K562 (cell line): ENCODE data around the gene DLGAP1. TPM values are rescaled to one million over a fixed set of nuclear protein-coding genes. Genes with fewer than 3 reads are reported as not detected.

Experiments used
- BCLAF1 ChIP-seq, 2 experiments: fragments of 450-650 bp in 1 of 2; IDR thresholded peaks; 2 replicates each; pipeline ENCODE4 v1.6.1; 2011 to 2017; ENCODE audit warnings: low read depth in 2 of 2, antibody characterized with exemption in 1 of 2, borderline replicate concordance in 1 of 2, low read length in 1 of 2, mild to moderate bottlenecking in 1 of 2, mixed read lengths in 1 of 2; ENCODE audit not compliant: control insufficient read depth in 1 of 2
- CEBPG ChIP-seq, 3 experiments: fragments of 200-800 bp in 1 of 3; sonication (Bioruptor generic) in 1 of 3; sonication (generic) in 1 of 3; formaldehyde crosslinking in 1 of 3; IDR thresholded peaks in 2 of 3; conservative IDR thresholded peaks in 1 of 3; 2 replicates each; pipeline versions ENCODE4 v1.6.1 to v1.8.0; 2016 to 2022; ENCODE audit warnings: missing compliant biosample characterization in 2 of 3, missing genetic modification characterization in 2 of 3, mild to moderate bottlenecking in 1 of 3, missing genetic modification reagents in 1 of 3
- CGGBP1 ChIP-seq: fragments of 250-450 bp; sonication (Bioruptor Pico); IDR thresholded peaks from 2 replicates; pipeline ENCODE4 v1.9.0; 2021; ENCODE audit warnings: mild to moderate bottlenecking
- CREBBP ChIP-seq: IDR thresholded peaks from one replicate; pipeline ENCODE4 v1.6.1; 2012; ENCODE audit warnings: low read depth, mild to moderate bottlenecking, control low read depth, inconsistent platforms, low read length
- DEAF1 ChIP-seq: fragments of 450-650 bp; formaldehyde crosslinking; IDR thresholded peaks from 2 replicates; pipeline ENCODE4 v1.4.0; 2020; ENCODE audit warnings: mild to moderate bottlenecking, moderate library complexity
- E2F3 ChIP-seq: fragments of 250-450 bp; sonication (Bioruptor Pico); IDR thresholded peaks from 2 replicates; pipeline ENCODE4 v1.4.0; 2020; ENCODE audit warnings: mild to moderate bottlenecking
- ERF ChIP-seq: fragments of 450-650 bp; formaldehyde crosslinking; IDR thresholded peaks from 2 replicates; pipeline ENCODE4 v1.4.0; 2020; ENCODE audit warnings: mild to moderate bottlenecking, mixed read lengths
- ETS2 ChIP-seq: IDR thresholded peaks from 2 replicates; pipeline ENCODE4 v1.6.1; 2016; ENCODE audit warnings: borderline replicate concordance, missing genetic modification characterization, mild to moderate bottlenecking, moderate library complexity, missing compliant biosample characterization; ENCODE audit not compliant: poor library complexity, severe bottlenecking
- ETV5 ChIP-seq: sonication (generic); formaldehyde crosslinking; IDR thresholded peaks from 2 replicates; pipeline ENCODE4 v1.4.0; 2020; ENCODE audit warnings: low read depth, mild to moderate bottlenecking, missing genetic modification reagents
- KLF13 ChIP-seq: fragments of 450-650 bp; IDR thresholded peaks from 2 replicates; pipeline ENCODE4 v1.6.1; 2016; ENCODE audit warnings: missing genetic modification characterization, low read depth, mild to moderate bottlenecking, missing compliant biosample characterization, moderate library complexity, borderline replicate concordance
- POLR2G ChIP-seq: fragments of 200-400 bp; formaldehyde crosslinking; IDR thresholded peaks from 2 replicates; pipeline ENCODE4 v1.6.1; 2017; ENCODE audit warnings: low read depth, mild to moderate bottlenecking, antibody characterized with exemption, low read length, moderate library complexity
- TAF9B ChIP-seq: fragments of 450-650 bp; IDR thresholded peaks from 2 replicates; pipeline ENCODE4 v1.6.1; 2018; ENCODE audit warnings: mild to moderate bottlenecking; ENCODE audit not compliant: partially characterized antibody
- TRIM24 ChIP-seq, 2 experiments: fragments of 450-650 bp; IDR thresholded peaks; 2 replicates each; pipeline ENCODE4 v1.6.1; 2016
- ZNF217 ChIP-seq: sonication (generic); formaldehyde crosslinking; IDR thresholded peaks from 2 replicates; pipeline ENCODE4 v1.8.0; 2022; ENCODE audit warnings: mild to moderate bottlenecking, missing genetic modification reagents
- ZNF23 ChIP-seq: fragments of 250-450 bp; sonication (Bioruptor Pico); IDR thresholded peaks from 2 replicates; pipeline ENCODE4 v1.4.0; 2020; ENCODE audit warnings: mild to moderate bottlenecking
- ZNF431 ChIP-seq: sonication (generic); formaldehyde crosslinking; IDR thresholded peaks from 2 replicates; pipeline ENCODE4 v1.8.0; 2022; ENCODE audit warnings: mild to moderate bottlenecking, missing genetic modification reagents
- ZNF764 ChIP-seq: fragments of 250-450 bp; sonication (Bioruptor Pico); IDR thresholded peaks from 2 replicates; pipeline ENCODE4 v1.4.0; 2020; ENCODE audit warnings: low read depth, mild to moderate bottlenecking, moderate library complexity
- polyA plus RNA-seq, 8 experiments: library from polyadenylated mRNA; depleted of rRNA in 4 of 8; stranded (reverse) in 5 of 8; unstranded in 3 of 8; fragments of >200 nt; fragmentation: Nextera tagmentation in 2 of 8; fragmentation: Illumina TruSeq in 1 of 8; extraction: Ambion mirVana in 2 of 8; extraction: Trizol in 1 of 8; gene quantifications; 2 replicates each; pipeline versions ENCODE4 v1.2.1 to v1.2.3, GENCODE V29; 2011 to 2014; ENCODE audit warnings: inconsistent platforms in 1 of 8, missing spikeins in 1 of 8
- total RNA-seq, 7 experiments: library from RNA; depleted of rRNA in 6 of 7; stranded (reverse); fragments of >200 nt in 6 of 7; fragmentation: Illumina TruSeq in 2 of 7; extraction: Trizol in 2 of 7; gene quantifications; 2 replicates each; pipeline versions ENCODE4 v1.2.1 to v1.2.3, GENCODE V29; 2011 to 2021; ENCODE audit warnings: low replicate concordance in 1 of 7
- TF ChIP-seq, protein P1 (sequence below): conservative IDR thresholded peaks from 2 replicates; pipeline ENCODE4 v1.6.1; 2011; ENCODE audit warnings: low read depth, mild to moderate bottlenecking, low read length; ENCODE audit not compliant: control insufficient read depth

The DLGAP1 gene
- total and polyA plus RNA-seq, 9 of the 15 experiments (the other 6 are each of a cell fraction or from before 2014, with no cell fraction given) = 0.04 to 0.22 (median 0.08) TPM

- TF ChIP-seq CEBPG (CRISPR knock-in tag; IDR thresholded peaks at IDR 0.05) (no peak), CEBPG (tag; conservative IDR thresholded peaks at IDR 0.05 in 1 of 2, IDR thresholded peaks at IDR 0.05 in 1 of 2) (no peak), KLF13 (tag) (peak; percentile 68), ERF (CRISPR knock-in tag) (no peak), ETV5 (CRISPR knock-in tag) (peak; percentile 75; the same call in 1 of the 2 replicates), ZNF431 (CRISPR knock-in tag) (no peak; the same call in 1 of the 2 replicates), ETS2 (tag) (no peak), BCLAF1 (IDR thresholded peaks at IDR 0.05; ENCODE audit: borderline replicate concordance in 1 of 2, control insufficient read depth in 1 of 2, low read depth in 2 of 2, low read length in 1 of 2) (peak in 1 of 2 experiments; percentile 79; a peak in 1 of 4 replicates), CREBBP (no peak), TAF9B (no peak), ZNF217 (CRISPR knock-in tag) (no peak), CGGBP1 (CRISPR knock-in tag) (peak; percentile 51; the same call in 1 of the 2 replicates), ZNF764 (CRISPR knock-in tag) (peak; percentile 66), TRIM24 (IDR thresholded peaks at IDR 0.05) (no peak), E2F3 (CRISPR knock-in tag) (0 out of 2 replicates have a peak, but pooled peaks have one; percentile 7), DEAF1 (CRISPR knock-in tag) (peak; percentile 83), POLR2G (peak; percentile 99), ZNF23 (CRISPR knock-in tag) (no peak)
- TF ChIP-seq, protein P1, sequence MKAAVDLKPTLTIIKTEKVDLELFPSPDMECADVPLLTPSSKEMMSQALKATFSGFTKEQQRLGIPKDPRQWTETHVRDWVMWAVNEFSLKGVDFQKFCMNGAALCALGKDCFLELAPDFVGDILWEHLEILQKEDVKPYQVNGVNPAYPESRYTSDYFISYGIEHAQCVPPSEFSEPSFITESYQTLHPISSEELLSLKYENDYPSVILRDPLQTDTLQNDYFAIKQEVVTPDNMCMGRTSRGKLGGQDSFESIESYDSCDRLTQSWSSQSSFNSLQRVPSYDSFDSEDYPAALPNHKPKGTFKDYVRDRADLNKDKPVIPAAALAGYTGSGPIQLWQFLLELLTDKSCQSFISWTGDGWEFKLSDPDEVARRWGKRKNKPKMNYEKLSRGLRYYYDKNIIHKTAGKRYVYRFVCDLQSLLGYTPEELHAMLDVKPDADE = peak; percentile 87
Measured at GRCh38 chr18:3447895-3448837, 1006.9 kb downstream of the DLGAP1 start (continued).
